ENCODE results near the gene NENF.
A peak's percentile ranks its signal among the peaks of the same experiment; 100 is the strongest.

NENF gene

DNA sequence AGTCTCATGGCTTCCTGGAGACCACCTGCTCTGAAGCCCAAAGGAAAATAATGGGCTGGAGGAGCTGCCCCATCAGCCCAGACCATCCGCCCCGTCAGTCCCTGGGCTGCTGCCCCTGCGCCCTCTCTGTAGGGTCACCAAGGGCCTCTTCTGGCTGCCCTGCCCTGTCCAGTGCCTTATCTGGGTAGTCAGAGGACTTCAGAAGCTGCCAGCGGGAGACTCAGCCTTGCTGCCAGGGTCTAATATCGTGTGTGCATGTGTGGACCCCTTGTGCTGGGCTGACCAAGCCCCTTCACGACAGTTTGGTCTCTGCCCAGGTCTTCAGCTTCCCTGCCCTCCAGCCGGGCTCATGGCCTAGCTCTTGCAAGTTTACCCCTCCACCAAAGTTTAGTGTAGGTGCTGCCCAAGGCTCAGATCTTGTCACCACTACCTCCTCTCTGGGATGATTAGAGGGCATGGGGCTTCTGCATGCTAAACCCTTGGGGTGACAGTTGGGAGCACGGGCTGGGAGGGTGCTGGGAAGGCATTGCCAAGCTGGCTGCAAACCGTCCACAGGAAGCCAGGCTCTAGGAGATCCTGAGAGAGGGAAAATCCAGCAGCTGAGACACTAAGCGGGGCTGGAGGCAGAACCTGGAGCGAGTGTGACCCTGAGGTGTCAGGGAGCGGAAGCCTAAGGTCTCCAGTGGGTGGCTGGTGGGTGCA lies 20.6 kb downstream of the NENF start:
- no peak for DNase-seq (ENCODE audit: low read depth)
- TF ChIP-seq, protein P1, sequence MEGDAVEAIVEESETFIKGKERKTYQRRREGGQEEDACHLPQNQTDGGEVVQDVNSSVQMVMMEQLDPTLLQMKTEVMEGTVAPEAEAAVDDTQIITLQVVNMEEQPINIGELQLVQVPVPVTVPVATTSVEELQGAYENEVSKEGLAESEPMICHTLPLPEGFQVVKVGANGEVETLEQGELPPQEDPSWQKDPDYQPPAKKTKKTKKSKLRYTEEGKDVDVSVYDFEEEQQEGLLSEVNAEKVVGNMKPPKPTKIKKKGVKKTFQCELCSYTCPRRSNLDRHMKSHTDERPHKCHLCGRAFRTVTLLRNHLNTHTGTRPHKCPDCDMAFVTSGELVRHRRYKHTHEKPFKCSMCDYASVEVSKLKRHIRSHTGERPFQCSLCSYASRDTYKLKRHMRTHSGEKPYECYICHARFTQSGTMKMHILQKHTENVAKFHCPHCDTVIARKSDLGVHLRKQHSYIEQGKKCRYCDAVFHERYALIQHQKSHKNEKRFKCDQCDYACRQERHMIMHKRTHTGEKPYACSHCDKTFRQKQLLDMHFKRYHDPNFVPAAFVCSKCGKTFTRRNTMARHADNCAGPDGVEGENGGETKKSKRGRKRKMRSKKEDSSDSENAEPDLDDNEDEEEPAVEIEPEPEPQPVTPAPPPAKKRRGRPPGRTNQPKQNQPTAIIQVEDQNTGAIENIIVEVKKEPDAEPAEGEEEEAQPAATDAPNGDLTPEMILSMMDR (conservative IDR thresholded peaks at IDR 0.05; ENCODE audit: low read depth, low read length): no peak
- H3K4me3 ChIP-seq (ENCODE audit: low read depth, low read length): no peak overlapping the region

DNA sequence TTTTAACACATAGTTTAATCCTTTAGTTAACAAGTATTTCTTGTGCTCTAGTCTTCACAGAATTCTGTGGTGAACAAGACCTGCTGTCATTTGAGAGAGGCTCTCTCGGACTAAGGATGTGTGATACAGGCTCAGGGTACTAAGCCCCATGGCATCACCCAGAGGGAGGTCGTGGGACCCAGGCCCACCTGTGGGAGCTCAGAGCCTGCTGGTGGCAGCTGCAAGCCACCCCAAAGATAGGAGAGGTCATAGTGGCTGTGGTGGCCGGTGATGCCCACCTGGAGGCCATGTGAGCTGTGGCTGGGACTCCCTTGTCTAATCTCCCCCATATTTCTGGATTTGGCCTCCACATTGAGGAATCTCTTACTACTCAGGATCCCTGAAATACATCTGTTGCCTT lies 22.0 kb downstream of the NENF start:
- no peak for DNase-seq (ENCODE audit: low read depth)
- TF ChIP-seq, protein P1 (conservative IDR thresholded peaks at IDR 0.05; ENCODE audit: low read depth, low read length): no peak
- no peak overlapping the region for H3K4me3 ChIP-seq (ENCODE audit: low read depth, low read length)

DNA sequence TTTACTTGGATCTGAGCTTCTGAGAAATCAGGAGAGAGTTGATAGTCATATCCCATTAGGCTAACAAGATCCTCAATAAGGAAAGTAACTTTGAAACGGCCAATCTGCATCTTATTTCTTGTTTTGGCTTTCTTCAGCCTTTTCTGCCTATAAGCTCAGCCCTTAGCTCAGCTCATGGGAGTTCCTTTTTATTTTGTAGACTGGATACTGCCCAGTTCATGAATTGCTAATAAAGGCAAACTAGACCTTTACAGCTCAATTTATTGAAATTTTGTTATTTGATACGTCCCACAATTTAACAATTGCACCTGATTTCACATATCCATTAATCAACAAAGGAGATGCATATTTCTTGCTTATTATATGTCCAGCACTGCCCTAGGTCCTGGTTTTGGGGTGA lies 22.7 kb downstream of the NENF start:
- no peak overlapping the region for H3K4me3 ChIP-seq (ENCODE audit: low read depth, low read length)
- no peak for DNase-seq (ENCODE audit: low read depth)
- TF ChIP-seq, protein P1 (conservative IDR thresholded peaks at IDR 0.05; ENCODE audit: low read depth, low read length): no peak

DNA sequence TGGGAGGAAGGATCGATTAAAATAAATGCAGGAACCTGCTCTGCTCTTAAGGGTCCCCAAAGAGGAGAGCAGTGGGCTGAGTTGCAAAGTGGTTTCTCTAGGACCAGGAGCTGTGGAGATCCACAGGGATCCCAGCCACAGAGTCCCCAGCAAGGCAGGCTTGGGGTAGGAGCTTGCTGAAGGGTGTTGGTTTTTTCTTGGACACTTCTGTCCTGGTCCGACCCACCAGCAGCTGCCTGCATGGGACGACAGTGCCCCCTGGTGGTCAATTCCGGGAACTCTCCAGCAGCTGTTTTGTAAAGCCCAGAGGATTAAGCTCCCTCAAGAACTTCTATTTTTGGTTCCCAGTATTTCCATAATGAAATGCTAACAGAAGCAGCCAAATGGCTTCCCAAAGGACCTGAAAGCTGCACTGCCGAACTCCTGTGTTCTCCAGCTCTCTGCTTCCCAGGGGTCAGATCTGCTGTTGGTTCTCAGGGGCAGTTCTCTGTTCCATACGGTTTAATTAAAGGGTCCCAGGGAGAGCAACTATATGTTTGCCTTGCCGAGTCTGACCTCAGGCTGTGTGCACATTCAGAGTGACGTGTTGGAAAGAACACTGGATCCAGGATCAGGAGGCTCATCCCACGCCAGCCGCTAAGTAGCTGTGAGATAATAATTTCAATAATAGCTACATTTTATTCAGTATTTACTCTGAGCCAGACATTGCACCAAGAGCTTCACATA lies 23.2 kb downstream of the NENF start:
- TF ChIP-seq, protein P1 (conservative IDR thresholded peaks at IDR 0.05; ENCODE audit: low read depth, low read length): peak; percentile 98
- H3K4me3 ChIP-seq (ENCODE audit: low read depth, low read length): peak overlapping the region; percentile 17
- DNase-seq (ENCODE audit: low read depth): peak; percentile 91

DNA sequence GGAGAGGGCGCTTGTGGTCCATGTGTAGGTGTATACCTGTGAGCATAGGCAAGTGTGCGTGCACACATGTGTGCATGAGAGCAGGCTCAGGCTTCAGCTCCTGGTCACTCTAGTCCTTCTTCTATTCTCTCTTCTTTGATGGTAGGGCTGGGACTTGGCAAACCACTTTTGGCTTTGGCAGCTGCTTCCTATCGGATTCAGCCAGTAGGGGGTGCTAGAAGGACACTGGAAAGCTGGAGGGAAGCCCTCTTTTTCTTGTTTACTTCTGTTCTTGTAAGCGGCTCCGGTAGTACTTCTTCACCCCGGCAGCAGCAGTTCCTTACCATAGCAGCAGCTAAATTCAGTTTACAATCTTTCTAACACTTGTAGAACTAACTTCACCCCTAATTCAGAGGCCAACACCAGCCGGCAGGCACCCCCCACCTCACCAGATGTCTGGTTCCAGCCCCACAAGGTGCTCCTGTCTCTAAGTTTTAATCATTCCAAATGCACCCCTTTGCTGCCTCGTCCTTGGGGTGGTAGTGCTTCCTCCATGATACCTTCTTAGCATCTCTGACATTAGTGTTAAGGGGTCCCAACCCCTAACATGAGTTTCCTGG lies 25.1 kb downstream of the NENF start:
- TF ChIP-seq, protein P1 (conservative IDR thresholded peaks at IDR 0.05; ENCODE audit: low read depth, low read length): peak; percentile 65

DNA sequence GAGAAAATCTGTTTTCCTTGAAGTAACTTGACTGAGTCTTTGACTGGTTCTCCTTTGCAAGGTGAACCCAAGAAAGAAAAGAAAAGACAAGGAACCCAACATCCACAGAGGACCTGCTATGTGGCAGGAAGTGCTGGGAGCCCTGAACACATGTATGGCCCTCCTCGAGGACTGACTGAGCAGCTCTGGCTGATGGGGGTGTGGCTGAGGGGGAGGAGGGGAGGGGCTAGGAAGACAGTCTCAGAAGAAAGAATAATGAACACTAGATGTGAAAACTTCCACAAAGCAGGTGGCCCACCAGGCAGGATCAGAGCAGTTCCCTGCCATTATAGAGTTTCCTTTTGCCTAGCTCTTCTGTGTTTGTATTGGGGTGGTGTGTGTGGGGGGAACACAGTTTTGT lies 26.1 kb downstream of the NENF start:
- no peak for DNase-seq (ENCODE audit: low read depth)
- no peak overlapping the region for H3K4me3 ChIP-seq (ENCODE audit: low read depth, low read length)
- TF ChIP-seq, protein P1 (conservative IDR thresholded peaks at IDR 0.05; ENCODE audit: low read depth, low read length): no peak

More for the DNA sequence above, 25.1 kb downstream of the NENF start:
- no peak overlapping the region for H3K4me3 ChIP-seq (ENCODE audit: low read depth, low read length)
- DNase-seq (ENCODE audit: low read depth): peak; percentile 67
